A549 treated with DMSO at 1 μM for 4 hours (cell line): ENCODE results near the gene STX4. TPM values are rescaled to one million over a fixed set of nuclear protein-coding genes. Genes with fewer than 3 reads are reported as not detected.

Experiments
- total RNA-seq: library from RNA; stranded (reverse); fragments of 200-300 nt; extraction: Qiagen RNA extraction; gene quantifications from 5 replicates; pipeline ENCODE4 v1.2.3, GENCODE V29; 2022; ENCODE audit warnings: low read depth

STX4 gene, protein sequence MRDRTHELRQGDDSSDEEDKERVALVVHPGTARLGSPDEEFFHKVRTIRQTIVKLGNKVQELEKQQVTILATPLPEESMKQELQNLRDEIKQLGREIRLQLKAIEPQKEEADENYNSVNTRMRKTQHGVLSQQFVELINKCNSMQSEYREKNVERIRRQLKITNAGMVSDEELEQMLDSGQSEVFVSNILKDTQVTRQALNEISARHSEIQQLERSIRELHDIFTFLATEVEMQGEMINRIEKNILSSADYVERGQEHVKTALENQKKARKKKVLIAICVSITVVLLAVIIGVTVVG
- total RNA-seq: 62.0 to 75.6 TPM (median 68.6 TPM) in 5 replicates

DNA sequence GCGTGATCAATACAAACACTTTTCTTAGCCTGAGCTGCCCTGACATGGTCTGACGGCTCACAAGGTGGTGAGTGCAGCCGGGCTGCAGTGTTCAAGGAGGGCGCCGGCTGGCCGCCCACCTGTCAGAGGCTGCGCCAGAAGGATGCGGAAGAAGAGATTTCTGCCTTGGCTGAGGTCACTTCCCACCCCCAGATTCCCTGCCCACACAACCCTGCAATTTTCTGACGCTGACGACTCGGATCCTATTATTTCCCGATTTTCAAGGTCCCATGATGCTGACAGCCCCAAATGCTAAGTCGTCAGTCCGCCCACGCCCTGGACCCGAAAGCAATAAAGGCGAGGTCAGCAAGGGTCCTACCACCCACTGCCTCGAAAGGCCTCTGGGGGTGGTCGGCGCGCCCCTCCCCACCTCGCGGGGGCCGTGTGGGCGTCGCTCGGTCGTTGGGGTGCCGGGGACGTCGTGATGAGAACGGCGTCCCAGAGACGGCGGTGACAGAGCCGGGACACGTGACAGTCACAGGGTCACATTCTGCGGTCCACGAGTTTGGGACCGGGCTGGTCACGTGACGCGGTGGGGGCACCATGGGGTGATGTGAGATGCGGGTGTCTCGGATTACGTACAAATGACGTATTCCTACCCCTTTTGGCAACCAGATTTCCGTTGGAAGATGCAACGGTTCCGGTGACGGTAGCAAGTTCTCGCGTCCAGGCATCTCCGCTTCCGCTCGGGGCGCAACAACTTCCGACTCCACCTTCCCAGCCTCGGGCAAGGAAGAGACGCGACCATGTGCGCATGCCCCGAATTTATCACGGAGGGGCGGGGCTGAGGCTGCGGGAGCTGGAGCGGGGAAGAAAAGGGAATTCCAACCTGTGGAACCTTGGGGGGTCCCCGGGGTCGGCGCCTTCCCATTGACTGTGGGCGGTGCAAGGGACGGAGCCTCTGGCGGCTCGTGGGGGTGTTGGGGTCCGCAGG lies at the start of gene STX4:
TSS of gene STX4 (plus strand) at position 823 of the 973 bp plus-strand sequence. CDS start 248 bp downstream, outside the sequence.

DNA sequence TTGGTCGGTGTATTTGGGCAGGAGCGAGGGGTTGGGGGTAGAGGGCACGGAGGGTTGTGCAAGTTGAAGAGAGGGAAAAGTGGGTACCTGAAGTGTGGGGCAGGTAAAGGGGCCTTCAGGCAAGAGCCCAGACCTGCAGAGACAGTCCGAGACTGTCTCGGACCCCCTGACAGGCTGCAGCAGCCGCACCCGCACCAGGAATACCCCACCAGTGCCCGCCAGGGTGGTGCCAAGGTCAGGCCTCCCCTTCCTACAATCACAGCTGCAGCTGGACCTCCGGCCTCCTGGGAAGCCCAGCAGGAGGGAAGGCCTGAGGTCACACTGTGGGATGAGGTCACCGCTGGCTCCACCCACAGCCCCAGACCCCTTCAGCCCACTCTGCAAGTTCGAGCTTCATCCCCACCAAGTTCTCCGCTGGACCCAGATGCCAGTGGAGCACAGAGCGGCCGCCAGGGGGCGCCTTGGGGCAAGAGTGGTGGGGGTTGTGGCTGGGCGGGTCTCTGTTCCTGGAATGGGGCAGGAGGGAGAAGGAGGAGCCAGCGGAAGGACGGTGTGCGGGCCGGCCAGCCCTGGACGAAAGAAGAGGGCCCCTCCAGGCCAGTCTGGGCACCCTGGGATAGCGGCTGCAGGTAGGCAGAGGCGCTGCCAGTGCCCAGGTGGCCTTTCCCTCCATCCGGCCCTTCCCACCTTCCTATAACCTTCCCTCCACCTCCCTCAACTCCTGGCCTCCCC lies 48.5 kb upstream of the STX4 start, which contains the start of gene HSD3B7:
TSS of gene HSD3B7 (plus strand) at position 539 of the 732 bp plus-strand sequence. CDS start 452 bp downstream, outside the sequence.

DNA sequence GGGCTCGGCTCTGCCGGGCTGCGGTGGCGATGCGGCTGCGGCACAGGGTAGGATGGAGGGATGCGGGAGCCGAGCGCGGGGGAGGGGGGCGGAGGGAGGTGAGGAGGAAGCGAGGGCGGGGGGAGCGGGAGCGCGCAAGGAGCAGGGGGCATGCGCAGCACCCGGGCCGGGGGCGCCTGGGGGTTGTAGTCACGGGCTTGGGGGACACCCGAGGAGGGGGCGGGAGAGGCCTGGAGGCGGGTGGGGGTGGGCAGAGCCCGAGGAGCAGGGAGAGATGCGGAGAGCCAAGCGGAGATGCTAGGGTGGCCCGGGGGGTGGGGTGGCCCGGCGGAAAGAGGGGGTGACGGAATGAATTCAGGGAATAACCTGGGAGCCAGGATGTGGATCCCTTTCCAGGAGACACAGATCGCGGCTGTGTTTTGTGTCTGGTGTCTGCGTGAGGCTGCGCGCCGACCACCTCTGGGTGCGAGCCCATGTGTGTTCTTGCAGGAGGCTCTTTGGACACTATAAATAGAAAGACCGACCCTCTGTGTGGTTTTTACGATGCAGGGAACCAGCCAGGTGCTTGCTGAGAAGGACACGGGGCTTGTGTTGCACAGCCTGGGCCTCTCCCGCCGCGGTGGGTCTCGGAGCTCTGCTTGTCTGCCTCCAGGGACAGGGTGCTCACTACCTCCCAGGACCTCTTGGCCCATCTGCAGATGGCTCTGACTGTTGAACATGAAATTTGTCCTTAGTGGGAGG lies 22.6 kb upstream of the STX4 start, which contains the start of gene STX1B:
TSS of gene STX1B (minus strand) at position 54 of the 741 bp plus-strand sequence. CDS start 242 bp downstream, outside the sequence.

DNA sequence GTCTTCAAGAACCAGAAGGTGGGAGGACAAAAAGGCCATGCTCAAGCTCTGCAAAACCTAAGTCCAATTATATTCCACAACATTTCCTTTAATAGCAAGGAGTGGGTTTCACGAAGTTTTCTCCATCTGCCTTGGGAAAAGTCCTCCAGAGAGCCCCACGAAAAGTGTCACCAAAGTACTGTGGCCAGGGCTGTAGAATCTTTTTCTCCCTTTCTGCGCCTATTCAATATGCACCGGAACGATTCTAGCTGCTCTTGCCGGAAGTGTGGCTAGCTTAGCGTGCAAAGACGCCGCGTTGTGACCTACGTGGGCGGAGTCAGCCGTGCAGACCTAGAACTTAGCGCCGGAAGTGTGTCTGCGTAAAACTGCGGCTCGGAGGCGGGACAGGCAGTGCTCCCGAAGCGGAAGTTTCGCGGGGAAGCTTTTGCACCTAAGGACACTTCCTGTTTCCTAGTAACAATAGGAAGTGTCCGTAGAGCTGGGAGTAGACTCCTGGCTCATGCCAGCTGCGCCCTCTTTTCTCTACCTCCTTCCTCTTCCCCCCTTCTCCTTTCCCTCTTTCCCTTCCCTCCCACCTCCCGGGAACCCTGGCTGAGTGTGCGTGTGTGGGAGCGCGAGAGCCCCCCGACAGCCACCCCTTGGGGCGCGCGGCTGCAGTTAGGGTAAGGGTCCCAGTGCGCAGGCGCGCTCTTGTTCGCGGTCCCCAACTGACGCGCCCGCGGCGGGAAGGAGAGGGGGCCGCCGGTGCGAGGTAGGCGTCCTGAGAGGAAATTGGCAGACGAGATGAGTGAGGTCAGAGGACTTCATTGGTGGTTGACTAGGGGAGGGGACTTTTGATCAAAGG lies 40.8 kb downstream of the STX4 start, which contains the start of the genes ZNF646 and ZNF668:
TSS of gene ZNF646 (plus strand) at position 453 of the 844 bp plus-strand sequence. CDS start 1,903 bp downstream, outside the sequence.
TSS of gene ZNF668 (minus strand) at position 271 of the 844 bp plus-strand sequence. CDS start 9,781 bp downstream, outside the sequence.

DNA sequence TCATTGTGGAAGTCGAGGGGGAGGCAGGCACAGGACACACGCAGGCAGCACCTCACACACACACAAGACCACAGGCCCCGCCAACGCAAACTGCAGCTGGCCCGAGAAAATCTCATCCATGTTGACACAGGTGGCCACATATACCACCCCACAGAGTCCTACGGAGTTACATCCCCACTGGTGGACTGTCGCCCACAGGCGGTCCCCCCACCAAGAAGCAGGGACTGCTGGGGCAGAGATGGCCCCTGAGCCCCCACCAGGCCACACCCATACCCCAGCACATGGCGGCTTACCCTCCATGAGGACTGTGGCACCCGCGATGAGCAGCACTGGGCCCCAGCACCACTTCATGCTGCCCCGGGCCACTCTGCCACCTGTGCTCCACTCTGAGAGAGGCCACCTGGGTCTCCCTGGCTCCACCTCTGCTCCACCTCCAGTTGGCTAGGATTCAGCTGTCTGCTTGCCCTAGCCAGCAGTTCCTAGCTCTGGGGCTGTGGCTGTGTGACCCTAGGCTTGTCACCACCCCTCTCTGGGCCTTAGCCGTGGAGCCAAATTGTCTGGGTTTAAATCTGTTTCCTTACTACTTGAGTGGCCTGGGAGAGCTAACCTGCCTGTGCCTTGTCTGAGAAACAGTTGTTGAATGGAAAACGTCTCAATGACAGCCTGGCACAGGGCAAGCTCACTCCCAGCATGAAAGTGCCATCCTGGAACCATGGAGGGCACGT lies 55.3 kb downstream of the STX4 start, which contains the start of gene PRSS53:
TSS of gene PRSS53 (minus strand) at position 485 of the 725 bp plus-strand sequence. CDS start at position 351, 134 bp downstream.

Other genes starting within 250 kb of the STX4 start
- gene ZNF629, start 246.4 kb upstream of the STX4 start, total RNA-seq: 15.6 to 23.9 TPM (median 17.6 TPM) in 5 replicates
- 24.4 to 38.8 TPM (median 34.4 TPM) in 5 replicates for gene BCL7C, start 139.5 kb upstream of the STX4 start, total RNA-seq
- gene CTF1, start 136.9 kb upstream of the STX4 start, total RNA-seq: 0.12 to 0.26 TPM (median 0.21 TPM) in 4 of 5 replicates, not detected in the other
- gene FBXL19, start 110.0 kb upstream of the STX4 start, total RNA-seq: 12.1 to 25.6 TPM (median 20.3 TPM) in 5 replicates
- 12.5 to 15.3 TPM (median 13.2 TPM) in 5 replicates for gene ORAI3, start 84.5 kb upstream of the STX4 start, total RNA-seq
- 19.1 to 23.3 TPM (median 20.8 TPM) in 5 replicates for gene SETD1A, start 75.8 kb upstream of the STX4 start, total RNA-seq
- gene HSD3B7, start 48.4 kb upstream of the STX4 start, total RNA-seq: 12.8 to 14.8 TPM (median 13.7 TPM) in 5 replicates
- 1.6 to 2.1 TPM (median 1.8 TPM) in 5 replicates for gene STX1B, start 22.9 kb upstream of the STX4 start, total RNA-seq
- 12.1 to 21.7 TPM (median 16.0 TPM) in 5 replicates for gene ZNF668, start 40.7 kb downstream of the STX4 start, total RNA-seq
- gene ZNF646, start 40.9 kb downstream of the STX4 start, total RNA-seq: 10.3 to 13.0 TPM (median 11.6 TPM) in 5 replicates
- 1.3 to 2.1 TPM (median 1.6 TPM) in 5 replicates for gene PRSS53, start 55.4 kb downstream of the STX4 start, total RNA-seq
- gene VKORC1, start 61.2 kb downstream of the STX4 start, total RNA-seq: 102 to 138 TPM (median 128 TPM) in 5 replicates
- gene BCKDK, start 74.8 kb downstream of the STX4 start, total RNA-seq: 37.7 to 50.5 TPM (median 42.3 TPM) in 5 replicates
- gene KAT8, start 84.1 kb downstream of the STX4 start, total RNA-seq: 33.6 to 39.8 TPM (median 37.9 TPM) in 5 replicates
- gene PRSS8, start 102.2 kb downstream of the STX4 start, total RNA-seq: 0.18 to 0.35 TPM (median 0.26 TPM) in 5 replicates
- gene PRSS36, start 116.5 kb downstream of the STX4 start, total RNA-seq: 0.43 to 1.0 TPM (median 0.84 TPM) in 5 replicates
- gene FUS, start 146.6 kb downstream of the STX4 start, total RNA-seq: 492 to 613 TPM (median 516 TPM) in 5 replicates
- 26.1 to 45.4 TPM (median 38.3 TPM) in 5 replicates for gene PYCARD, start 169.2 kb downstream of the STX4 start, total RNA-seq
- gene TRIM72, start 180.6 kb downstream of the STX4 start, total RNA-seq: 0.02 TPM in 5 replicates
- gene PYDC1, start 183.6 kb downstream of the STX4 start, total RNA-seq: not detected in 5 replicates
- 1.1 to 2.6 TPM (median 1.9 TPM) in 5 replicates for gene ITGAM, start 226.4 kb downstream of the STX4 start, total RNA-seq